T-helper 1 cell treated with Interleukin-12 subunit alpha and Interleukin-12 subunit beta and Interleukin-4 antibody, amounts not matched to agents 30 μg/mL and 1 μg/mL, for 36 hours (primary cell): ENCODE measurements around the gene LENEP.

Experiments used
- H3K27ac Mint-ChIP-seq: one replicate; pipeline ENCODE4 v1.8.0; 2021; ENCODE audit warnings: mild to moderate bottlenecking, mixed read lengths
- H3K27me3 Mint-ChIP-seq: one replicate; pipeline ENCODE4 v1.8.0; 2021; ENCODE audit warnings: low read depth, mixed read lengths
- H3K36me3 Mint-ChIP-seq: one replicate; pipeline ENCODE4 v1.8.0; 2021; ENCODE audit warnings: low read depth, mixed read lengths
- H3K4me1 Mint-ChIP-seq: one replicate; pipeline ENCODE4 v1.8.0; 2021; ENCODE audit warnings: low read depth, mixed read lengths
- H3K4me3 Mint-ChIP-seq: one replicate; pipeline ENCODE4 v1.8.0; 2021; ENCODE audit warnings: mild to moderate bottlenecking, moderate library complexity, mixed read lengths
- H3K9me3 Mint-ChIP-seq: one replicate; pipeline ENCODE4 v1.8.0; 2021; ENCODE audit warnings: mixed read lengths

LENEP gene

DNA sequence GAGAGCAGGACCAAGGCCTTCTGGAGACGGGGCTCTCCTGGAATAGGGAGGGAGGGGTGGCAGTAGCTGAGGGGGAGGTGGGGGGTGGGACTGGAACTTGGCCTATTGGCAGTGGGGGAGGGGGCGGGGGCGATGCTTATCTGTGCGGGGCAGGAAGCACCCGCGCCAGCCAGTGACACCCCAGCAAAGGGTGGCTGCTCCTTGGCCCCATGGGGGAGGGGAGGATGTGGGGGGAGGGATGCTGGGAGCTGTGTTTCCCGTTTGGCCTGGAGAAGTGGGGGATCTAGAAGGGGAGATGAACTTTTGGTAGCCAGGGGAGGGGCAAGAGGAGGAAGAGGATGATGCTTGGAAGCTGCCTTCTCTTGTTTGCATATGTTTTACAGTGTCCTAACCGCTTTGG, 20.2 kb downstream of the LENEP start:
- Mint-ChIP-seq H3K36me3 (peaks cover 45% of the 10 kb centered on the region), H3K27me3 (no peaks in the 10 kb centered on the region), H3K27ac (peak overlapping the region; percentile 88), H3K4me1 (peaks cover 61% of the 10 kb centered on the region), H3K4me3 (peak overlapping the region; percentile 84), H3K9me3 (no peaks in the 10 kb centered on the region)

DNA sequence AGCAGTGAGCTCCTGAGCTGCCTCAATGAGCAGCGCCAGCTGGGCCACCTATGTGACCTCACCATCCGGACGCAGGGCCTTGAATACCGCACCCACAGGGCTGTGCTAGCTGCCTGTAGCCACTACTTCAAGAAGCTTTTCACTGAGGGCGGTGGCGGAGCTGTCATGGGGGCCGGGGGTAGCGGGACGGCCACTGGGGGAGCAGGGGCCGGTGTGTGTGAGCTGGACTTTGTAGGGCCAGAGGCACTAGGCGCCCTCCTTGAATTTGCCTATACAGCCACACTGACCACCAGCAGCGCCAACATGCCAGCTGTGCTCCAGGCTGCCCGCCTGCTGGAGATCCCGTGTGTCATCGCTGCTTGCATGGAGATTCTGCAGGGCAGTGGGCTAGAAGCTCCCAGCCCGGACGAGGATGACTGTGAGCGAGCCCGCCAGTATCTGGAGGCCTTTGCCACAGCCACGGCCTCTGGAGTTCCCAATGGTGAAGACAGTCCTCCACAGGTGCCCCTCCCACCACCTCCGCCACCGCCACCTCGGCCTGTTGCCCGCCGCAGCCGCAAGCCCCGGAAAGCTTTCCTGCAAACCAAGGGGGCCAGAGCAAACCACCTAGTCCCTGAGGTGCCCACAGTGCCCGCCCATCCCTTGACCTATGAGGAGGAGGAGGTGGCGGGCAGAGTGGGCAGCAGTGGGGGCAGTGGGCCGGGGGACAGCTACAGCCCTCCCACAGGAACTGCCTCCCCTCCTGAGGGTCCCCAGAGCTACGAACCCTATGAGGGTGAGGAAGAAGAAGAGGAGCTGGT, 21.5 kb downstream of the LENEP start:
- no peak overlapping the region for H3K4me3 Mint-ChIP-seq
- H3K4me1 Mint-ChIP-seq, result peaks cover 64% of the 10 kb centered on the region
- H3K9me3 Mint-ChIP-seq, result no peaks in the 10 kb centered on the region
- H3K27me3 Mint-ChIP-seq, result no peaks in the 10 kb centered on the region
- H3K27ac Mint-ChIP-seq, result no peak overlapping the region
- H3K36me3 Mint-ChIP-seq, result peaks cover 45% of the 10 kb centered on the region

DNA sequence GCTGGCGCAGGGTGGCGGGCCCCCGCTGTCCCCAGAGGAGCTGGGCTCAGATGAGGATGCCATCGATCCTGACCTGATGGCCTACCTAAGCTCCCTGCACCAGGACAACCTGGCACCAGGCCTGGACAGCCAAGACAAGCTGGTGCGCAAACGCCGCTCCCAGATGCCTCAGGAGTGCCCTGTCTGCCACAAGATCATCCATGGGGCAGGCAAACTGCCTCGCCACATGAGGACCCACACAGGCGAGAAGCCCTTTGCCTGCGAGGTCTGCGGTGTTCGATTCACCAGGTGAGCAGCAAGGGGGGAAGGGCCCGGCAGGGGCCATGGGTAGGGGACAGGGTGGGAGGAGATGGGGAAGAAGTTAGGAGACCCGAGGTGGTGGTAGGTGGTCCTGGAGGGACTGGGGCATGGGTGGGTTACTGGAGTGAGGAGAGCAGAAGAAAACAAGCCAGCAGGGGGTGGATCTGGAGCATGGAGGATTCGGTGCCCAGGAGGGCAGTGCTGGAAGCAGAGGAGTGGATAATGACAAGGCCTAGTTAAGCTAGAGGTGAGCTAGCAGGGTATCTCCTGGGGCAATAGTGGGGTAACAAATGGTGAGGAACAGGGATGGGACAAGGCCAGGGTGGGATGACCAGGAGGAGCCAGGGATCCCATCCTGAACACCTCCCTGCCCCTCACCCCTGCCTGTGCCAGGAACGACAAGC, 22.3 kb downstream of the LENEP start:
- Mint-ChIP-seq H3K27me3 (no peaks in the 10 kb centered on the region), H3K27ac (peak overlapping the region; percentile 86), H3K9me3 (no peaks in the 10 kb centered on the region), H3K4me1 (peaks cover 60% of the 10 kb centered on the region), H3K4me3 (peak overlapping the region; percentile 68), H3K36me3 (peaks cover 45% of the 10 kb centered on the region)

DNA sequence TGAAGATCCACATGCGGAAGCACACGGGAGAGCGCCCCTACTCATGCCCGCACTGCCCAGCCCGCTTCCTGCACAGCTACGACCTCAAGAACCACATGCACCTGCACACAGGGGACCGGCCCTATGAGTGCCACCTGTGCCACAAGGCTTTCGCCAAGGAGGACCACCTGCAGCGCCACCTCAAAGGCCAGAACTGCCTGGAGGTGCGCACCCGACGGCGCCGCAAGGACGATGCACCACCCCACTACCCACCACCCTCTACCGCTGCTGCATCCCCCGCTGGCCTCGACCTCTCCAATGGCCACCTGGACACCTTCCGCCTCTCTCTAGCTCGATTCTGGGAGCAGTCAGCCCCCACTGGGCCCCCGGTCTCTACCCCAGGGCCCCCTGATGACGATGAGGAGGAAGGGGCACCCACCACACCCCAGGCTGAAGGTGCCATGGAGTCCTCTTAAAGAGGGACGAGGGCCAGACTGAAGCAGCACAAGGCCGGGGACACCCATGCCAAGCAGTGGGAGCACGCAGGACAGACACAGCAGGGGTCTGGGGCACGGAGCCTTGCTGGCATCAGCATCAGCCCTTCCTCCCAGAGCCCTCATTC, 22.9 kb downstream of the LENEP start:
- no peaks in the 10 kb centered on the region for H3K9me3 Mint-ChIP-seq
- peaks cover 41% of the 10 kb centered on the region for H3K36me3 Mint-ChIP-seq
- H3K27ac Mint-ChIP-seq, result peak overlapping the region; percentile 86
- no peaks in the 10 kb centered on the region for H3K27me3 Mint-ChIP-seq
- peaks cover 56% of the 10 kb centered on the region for H3K4me1 Mint-ChIP-seq
- H3K4me3 Mint-ChIP-seq, result peak overlapping the region; percentile 68

DNA sequence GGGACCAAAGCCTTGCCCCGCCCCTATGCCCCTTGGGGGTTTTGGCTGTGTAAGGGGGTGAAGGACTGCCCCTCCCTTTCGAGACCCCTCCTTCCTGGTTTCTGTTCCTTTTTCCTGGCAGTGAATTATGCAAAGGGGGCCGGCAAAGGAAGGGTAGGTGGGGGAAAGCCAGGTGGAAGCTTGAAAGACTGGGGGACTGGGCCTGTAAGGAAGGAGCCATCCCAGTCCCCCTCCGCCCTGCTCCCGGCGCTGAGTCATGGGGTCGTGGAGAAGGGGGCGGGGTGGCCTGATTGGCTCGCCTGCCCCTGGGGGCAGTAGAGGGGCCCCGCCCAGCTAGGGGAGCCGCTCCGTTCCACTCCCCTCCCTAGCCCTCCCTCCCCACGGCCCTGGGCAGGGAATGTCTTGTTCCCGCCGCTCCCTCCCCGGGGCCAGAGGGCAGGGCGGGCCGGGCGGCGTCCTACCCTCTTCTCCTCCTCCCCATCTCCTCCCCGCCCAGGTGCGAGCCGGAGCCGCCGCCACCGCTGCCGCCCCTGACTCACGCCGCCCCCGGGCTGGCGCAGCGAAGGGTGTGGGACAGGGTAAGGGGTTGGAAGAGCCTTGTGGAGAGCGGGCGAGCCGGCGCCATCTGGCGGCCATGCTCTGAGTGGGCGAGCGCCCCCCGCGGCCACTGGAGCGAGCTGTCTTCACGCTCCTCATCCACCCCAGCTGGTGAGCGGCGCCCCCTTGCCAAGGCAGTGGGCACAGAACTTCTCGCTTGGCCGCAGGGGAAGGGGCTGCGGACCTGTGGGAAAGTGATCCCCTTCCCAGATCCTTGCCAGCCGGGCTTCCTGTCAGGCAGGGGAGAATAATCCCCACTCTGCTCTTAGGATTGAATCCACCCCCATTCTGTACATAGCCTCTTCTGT, 23.9 kb downstream of the LENEP start:
- Mint-ChIP-seq H3K27ac (peak overlapping the region; percentile 52), H3K4me3 (peak overlapping the region; percentile 21), H3K9me3 (no peaks in the 10 kb centered on the region), H3K27me3 (no peaks in the 10 kb centered on the region), H3K4me1 (peaks cover 58% of the 10 kb centered on the region), H3K36me3 (peaks cover 41% of the 10 kb centered on the region)

DNA sequence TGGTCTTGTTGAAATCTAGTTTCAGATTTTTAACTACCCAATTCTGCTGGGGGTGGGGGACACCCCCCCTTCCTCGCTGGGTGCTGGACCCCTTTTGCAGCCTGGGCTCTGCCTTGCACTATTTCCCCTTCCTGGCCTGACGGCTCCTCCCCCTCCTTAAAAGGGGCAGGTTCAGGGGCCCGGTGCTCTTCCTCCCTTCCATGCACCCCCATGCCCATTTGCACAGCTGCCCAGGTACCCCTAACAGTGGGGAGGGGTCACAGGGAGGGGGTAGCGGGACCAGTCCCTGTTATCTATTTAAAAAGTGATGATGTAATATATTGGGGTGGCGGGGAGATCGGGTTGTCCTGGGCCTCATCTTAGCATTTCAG, 24.5 kb downstream of the LENEP start:
- peaks cover 52% of the 10 kb centered on the region for H3K4me1 Mint-ChIP-seq
- H3K9me3 Mint-ChIP-seq, result no peaks in the 10 kb centered on the region
- H3K36me3 Mint-ChIP-seq, result peaks cover 39% of the 10 kb centered on the region
- H3K4me3 Mint-ChIP-seq, result peak overlapping the region; percentile 21
- no peaks in the 10 kb centered on the region for H3K27me3 Mint-ChIP-seq
- H3K27ac Mint-ChIP-seq, result peak overlapping the region; percentile 68

DNA sequence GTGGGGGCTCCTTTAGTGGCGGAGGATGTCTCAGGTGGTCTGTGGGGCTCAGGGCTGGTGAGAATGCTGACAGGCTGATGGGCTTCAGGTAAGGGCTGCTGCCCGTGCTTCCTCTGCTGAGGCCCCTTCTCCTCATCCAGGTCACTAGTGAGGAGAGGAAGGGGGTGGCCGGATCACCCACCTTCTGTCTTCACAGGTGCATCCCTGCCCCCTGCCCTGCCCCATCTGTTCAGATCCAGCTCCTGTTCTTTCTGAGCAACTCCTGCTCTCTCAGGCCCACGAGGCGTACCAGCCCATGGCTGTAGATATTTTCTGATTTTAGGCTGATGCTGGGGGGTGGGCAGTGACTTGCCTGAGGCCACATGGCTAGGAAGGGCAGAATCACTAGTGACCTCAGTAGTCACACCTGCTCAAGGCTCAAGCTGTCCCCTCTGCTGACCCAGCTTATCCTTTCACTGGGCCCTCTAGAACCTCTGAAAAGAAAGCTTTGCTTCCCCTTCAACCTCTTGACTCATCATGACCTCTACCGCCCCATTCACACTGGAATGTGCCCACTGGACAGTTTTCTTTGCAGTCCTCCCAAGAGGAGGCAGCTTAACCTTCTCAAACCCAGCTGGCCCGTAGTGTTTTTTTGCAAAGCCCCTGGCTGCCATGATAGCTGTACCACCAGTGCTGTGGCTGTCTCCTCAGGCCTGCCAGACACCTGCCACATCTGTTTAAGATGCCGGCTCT, 25.4 kb downstream of the LENEP start:
- no peaks in the 10 kb centered on the region for H3K9me3 Mint-ChIP-seq
- peaks cover 33% of the 10 kb centered on the region for H3K36me3 Mint-ChIP-seq
- H3K27me3 Mint-ChIP-seq, result no peaks in the 10 kb centered on the region
- peak overlapping the region; percentile 20 for H3K27ac Mint-ChIP-seq
- no peak overlapping the region for H3K4me3 Mint-ChIP-seq
- H3K4me1 Mint-ChIP-seq, result peaks cover 45% of the 10 kb centered on the region

DNA sequence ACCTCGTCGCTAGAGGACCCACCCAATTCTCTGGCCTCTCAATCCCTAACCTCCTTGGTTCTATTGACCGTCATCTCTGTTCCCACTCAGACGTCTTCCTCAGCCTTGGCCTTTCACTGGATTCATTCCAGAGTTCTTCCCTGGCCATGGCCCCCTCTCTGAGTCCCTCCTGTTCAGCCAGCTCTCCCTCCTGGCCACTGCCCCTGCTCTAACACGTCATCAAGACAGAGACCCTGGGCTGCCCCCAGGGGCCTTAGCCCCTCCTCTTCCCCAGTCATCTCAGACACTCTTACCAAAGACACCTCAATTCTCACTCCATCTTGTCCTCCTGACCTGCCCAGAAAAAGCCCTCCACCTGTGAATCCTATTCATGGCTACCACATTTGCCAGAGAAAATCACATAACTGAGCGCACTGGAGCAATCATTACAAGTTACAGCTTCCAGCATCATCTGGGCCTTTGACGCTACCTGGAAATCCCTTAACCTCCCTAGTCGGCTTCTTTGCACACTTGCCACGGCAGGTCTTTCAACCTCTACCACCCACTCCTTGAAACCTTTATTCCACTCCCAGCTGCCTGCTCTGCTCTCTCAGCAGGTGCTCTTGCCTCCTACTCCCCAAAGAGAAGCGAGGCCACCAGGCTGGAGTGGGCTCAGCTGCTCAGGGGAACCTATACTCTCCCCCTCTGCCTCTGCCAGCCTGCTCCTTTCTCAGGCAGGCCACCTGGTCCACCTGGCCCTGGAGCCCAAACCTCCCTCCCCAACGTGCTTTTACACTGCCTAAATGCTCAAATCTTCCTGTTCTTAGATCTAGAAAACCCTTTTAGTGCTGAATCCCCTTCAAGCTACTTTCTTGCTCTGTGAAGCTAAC, 26.2 kb downstream of the LENEP start:
- H3K4me3 Mint-ChIP-seq, result no peak overlapping the region
- no peaks in the 10 kb centered on the region for H3K9me3 Mint-ChIP-seq
- H3K36me3 Mint-ChIP-seq, result peaks cover 25% of the 10 kb centered on the region
- H3K4me1 Mint-ChIP-seq, result peaks cover 40% of the 10 kb centered on the region
- H3K27ac Mint-ChIP-seq, result peak overlapping the region; percentile 63
- no peaks in the 10 kb centered on the region for H3K27me3 Mint-ChIP-seq

DNA sequence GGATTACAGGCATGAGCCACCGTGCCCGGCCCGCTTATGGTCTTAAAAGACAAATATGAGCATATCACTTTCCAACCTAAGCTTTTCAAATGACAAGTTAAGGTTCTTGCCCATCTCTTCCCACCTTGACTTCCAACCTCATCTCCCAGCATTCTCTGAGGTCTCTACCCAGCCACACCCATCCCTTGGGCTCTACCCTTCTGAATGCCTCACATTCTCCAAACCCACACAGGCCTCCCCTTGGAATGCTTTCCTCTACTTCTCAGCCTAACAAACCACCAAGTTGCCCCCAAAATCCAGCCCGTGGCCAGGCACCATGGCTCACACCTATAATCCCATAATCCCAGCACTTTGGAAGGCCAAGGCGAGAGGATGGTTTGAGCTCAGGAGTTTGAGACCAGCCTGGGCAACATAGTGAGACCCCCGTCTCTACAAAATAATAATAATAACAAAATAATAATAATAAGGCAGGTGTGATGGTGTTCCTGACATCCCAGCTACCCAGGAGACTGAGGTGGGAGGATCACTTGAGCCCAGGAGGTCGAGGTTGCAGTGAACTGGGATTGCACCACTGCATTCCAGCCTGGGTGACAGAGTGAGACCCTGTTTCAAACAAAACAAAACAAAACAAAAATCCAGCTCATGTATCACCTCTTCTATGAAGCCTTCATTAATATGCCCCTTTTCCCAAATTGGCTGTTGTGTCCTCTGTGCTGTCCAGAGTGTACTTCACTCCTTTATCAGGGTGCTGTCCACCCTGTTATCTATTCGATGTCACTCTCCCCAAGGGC, 28.9 kb downstream of the LENEP start:
- Mint-ChIP-seq H3K4me1 (peaks cover 23% of the 10 kb centered on the region), H3K27me3 (no peaks in the 10 kb centered on the region), H3K4me3 (no peak overlapping the region), H3K36me3 (peaks cover 12% of the 10 kb centered on the region), H3K9me3 (no peaks in the 10 kb centered on the region), H3K27ac (no peak overlapping the region)

DNA sequence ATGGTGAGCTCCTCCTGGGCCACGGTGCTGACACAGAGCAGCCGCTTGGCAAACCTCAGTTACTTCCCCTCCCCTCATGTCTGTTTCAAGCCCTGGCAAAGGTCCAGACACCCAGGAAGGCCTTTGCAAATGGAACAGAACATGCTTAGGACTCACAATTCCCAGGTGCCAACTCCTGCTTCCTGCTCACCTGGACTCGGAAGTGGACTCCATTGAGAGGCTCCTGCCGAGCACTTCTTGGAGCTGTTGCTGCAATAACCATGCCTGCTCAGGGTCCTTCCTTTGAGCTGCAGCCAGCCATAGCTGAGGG, 29.5 kb downstream of the LENEP start:
- Mint-ChIP-seq H3K27me3 (no peaks in the 10 kb centered on the region), H3K36me3 (peaks cover 12% of the 10 kb centered on the region), H3K4me3 (no peak overlapping the region), H3K4me1 (peaks cover 19% of the 10 kb centered on the region), H3K27ac (no peak overlapping the region), H3K9me3 (no peaks in the 10 kb centered on the region)

DNA sequence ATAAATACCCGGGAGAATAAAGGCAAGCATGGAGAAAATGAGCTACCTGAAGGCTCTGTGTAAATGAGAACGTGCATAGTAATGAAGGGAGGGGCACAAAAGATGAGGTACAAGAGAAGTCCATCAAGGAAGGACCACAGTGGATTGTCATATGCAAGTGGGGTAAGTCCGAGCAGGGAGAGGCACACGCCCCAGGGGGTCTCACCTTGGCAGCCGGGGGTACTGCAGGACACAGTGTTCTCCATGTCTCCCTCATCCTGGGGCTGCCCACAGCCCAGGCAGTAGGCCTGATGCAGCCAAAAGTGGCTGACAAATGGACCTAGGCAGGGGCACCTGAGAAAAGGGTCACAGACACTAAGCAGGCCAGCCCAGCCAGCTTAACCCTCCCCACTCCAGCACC, 30.2 kb downstream of the LENEP start:
- no peaks in the 10 kb centered on the region for H3K9me3 Mint-ChIP-seq

DNA sequence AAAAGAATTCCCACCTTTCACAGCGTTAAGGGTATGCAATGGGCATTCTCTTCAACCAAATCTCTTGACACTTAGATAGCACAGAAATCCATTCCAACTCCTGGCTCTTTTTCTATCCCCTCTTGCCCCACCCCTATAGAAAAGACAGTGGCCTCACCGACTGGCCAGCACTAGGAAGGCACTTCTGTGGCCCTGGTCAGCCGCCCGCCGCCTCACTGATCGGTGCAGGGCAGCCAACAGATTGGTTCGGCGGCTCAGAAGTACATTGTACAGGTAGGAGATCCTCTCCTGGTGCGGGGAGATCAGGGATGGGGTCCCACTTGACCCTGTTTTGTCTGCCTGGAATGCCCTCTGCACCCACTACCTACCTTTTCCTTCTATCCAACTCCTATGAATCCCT, 30.9 kb downstream of the LENEP start:
- H3K4me3 Mint-ChIP-seq, result no peak overlapping the region
- peaks cover 8% of the 10 kb centered on the region for H3K36me3 Mint-ChIP-seq
- no peaks in the 10 kb centered on the region for H3K27me3 Mint-ChIP-seq
- H3K9me3 Mint-ChIP-seq, result no peaks in the 10 kb centered on the region
- no peak overlapping the region for H3K27ac Mint-ChIP-seq
- H3K4me1 Mint-ChIP-seq, result peaks cover 11% of the 10 kb centered on the region

More for the DNA sequence above, 30.2 kb downstream of the LENEP start:
- Mint-ChIP-seq H3K4me3 (no peak overlapping the region), H3K27ac (no peak overlapping the region), H3K27me3 (no peaks in the 10 kb centered on the region), H3K36me3 (peaks cover 11% of the 10 kb centered on the region), H3K4me1 (peaks cover 17% of the 10 kb centered on the region)
